Neural crest cell (in vitro differentiated cells): ENCODE results near the gene KCNJ1. TPM values are rescaled to one million over a fixed set of nuclear protein-coding genes. Genes with fewer than 3 reads are reported as not detected.
A peak's percentile ranks its signal among the peaks of the same experiment; 100 is the strongest.

ENCODE experiments used
- DNase-seq: peaks from one replicate; pipeline ENCODE4 v3.0.0; 2021; ENCODE audit warnings: low read depth, mixed read lengths, low spot score
- H3K27ac Mint-ChIP-seq: one replicate; pipeline ENCODE4 v1.8.0; 2021; ENCODE audit warnings: mild to moderate bottlenecking, mixed read lengths; ENCODE audit not compliant: unreplicated experiment
- H3K27me3 Mint-ChIP-seq: 2 replicates; pipeline ENCODE4 v1.8.0; 2021; ENCODE audit warnings: low read depth, mild to moderate bottlenecking, mixed read lengths
- H3K36me3 Mint-ChIP-seq: 2 replicates; pipeline ENCODE4 v1.8.0; 2021; ENCODE audit warnings: low read depth, mild to moderate bottlenecking, mixed read lengths
- H3K4me1 Mint-ChIP-seq: 2 replicates; pipeline ENCODE4 v1.8.0; 2021; ENCODE audit warnings: mixed read lengths
- H3K4me3 Mint-ChIP-seq: one replicate; pipeline ENCODE4 v1.8.0; 2021; ENCODE audit warnings: mild to moderate bottlenecking, mixed read lengths
- H3K9me3 Mint-ChIP-seq: 2 replicates; pipeline ENCODE4 v1.8.0; 2021; ENCODE audit warnings: mixed read lengths
- total RNA-seq: library from RNA; stranded (reverse); gene quantifications from 2 replicates; pipeline ENCODE4 v1.2.1, GENCODE V29; 2021
- TF ChIP-seq, protein P1 (sequence below): fragments of 200-600 bp; sonication (generic); conservative IDR thresholded peaks from 2 replicates; pipeline ENCODE4 v1.5.0; 2021; ENCODE audit warnings: antibody characterized with exemption, mild to moderate bottlenecking

Gene KCNJ1
- total RNA-seq, 1 donor from 2014 or later: not detected

DNA sequence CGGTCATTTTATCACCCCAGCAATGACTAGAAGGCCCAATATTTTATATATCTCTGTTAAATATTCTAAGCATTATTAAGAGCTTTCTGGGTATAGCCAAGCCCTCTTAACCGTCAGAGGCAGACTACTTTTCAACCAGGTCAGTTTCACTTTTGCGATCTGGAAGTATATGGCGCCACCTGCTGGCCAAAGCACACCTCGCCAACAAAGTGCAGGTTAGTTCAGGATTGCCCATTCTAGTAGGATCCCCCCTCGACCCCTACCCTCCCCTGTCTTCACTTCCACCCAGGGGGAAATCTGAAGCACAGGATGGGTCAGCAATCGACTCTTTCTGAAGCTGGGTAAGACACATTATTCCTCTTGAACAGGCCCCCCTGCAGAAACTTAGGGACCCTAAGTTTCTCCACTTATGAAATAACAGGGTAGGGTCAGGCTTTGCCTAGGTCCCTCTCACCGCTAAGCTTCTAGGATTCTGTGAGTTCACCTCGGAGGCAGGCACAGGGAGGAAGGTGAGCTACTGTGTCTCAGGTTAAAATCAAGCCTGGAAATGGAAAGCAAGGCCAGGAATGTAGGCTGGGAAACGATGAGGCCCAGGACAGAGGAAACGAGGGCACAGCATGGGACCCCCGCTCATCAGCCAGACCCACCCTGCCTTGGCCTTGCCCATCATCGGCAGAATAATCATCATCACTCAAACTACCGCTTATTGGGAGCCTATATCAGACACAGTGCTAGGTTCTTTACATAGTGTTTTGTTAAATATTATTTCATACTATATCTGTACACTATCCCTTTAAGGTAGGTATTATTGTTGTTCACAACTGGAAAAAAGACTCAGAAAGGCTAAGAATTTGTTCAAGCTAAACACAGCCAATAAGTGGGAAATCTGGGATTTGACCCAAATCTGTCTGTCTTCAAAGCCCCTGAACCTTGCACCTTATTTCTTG is 35.6 kb downstream of the KCNJ1 start:
- H3K27me3 Mint-ChIP-seq: peaks cover 6% of the 10 kb centered on the region
- DNase-seq: peak; percentile 92
- H3K36me3 Mint-ChIP-seq: no peaks in the 10 kb centered on the region
- no peak overlapping the region for H3K4me3 Mint-ChIP-seq
- peak overlapping the region; percentile 73 for H3K27ac Mint-ChIP-seq
- H3K9me3 Mint-ChIP-seq: no peaks in the 10 kb centered on the region
- H3K4me1 Mint-ChIP-seq: peaks cover 11% of the 10 kb centered on the region
- TF ChIP-seq, protein P1, sequence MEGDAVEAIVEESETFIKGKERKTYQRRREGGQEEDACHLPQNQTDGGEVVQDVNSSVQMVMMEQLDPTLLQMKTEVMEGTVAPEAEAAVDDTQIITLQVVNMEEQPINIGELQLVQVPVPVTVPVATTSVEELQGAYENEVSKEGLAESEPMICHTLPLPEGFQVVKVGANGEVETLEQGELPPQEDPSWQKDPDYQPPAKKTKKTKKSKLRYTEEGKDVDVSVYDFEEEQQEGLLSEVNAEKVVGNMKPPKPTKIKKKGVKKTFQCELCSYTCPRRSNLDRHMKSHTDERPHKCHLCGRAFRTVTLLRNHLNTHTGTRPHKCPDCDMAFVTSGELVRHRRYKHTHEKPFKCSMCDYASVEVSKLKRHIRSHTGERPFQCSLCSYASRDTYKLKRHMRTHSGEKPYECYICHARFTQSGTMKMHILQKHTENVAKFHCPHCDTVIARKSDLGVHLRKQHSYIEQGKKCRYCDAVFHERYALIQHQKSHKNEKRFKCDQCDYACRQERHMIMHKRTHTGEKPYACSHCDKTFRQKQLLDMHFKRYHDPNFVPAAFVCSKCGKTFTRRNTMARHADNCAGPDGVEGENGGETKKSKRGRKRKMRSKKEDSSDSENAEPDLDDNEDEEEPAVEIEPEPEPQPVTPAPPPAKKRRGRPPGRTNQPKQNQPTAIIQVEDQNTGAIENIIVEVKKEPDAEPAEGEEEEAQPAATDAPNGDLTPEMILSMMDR: peak; percentile 93

DNA sequence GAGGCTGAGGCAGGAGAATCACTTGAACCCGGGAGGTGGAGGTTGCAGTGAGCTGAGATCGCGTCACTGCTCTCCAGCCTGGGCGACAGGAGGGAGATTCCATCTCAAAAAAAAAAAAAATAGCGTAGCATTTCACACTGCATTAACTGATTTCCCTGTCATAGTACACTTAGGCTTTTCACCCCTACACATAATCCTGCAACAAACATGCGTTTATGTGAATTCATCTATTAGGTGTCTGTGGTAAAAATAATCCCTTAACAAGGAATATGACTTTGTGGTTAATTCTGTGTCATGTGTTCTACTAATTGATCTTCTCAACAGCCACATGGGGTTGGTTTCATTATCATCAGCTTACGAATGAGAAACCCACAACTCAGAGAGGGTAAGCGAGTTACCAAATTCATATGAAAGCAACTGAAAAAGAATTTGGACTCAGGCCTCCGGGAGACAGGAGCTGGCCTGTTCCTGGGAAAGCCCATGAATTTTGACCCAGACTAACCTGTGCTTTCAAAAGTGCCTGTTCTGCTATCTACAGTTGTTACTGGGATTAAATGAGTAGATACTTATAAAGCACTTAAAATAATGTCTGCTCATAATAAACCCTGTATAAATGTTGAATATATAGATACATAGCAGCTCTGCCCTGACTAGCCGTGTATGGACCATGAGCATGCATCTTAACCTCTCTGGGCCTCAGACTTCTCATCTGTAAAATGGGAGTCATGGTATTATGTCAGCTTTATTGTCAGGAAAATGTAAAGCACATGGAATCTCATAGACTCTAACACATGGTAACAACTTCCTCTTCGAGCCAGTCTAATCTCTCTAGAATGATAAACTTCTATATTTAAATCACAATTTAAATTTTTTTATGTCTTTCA is 36.6 kb downstream of the KCNJ1 start:
- no peak for DNase-seq
- Mint-ChIP-seq H3K4me3 (no peak overlapping the region), H3K9me3 (no peaks in the 10 kb centered on the region), H3K27me3 (peaks cover 6% of the 10 kb centered on the region), H3K36me3 (no peaks in the 10 kb centered on the region), H3K27ac (no peak overlapping the region), H3K4me1 (peaks cover 2% of the 10 kb centered on the region)
- TF ChIP-seq, protein P1: no peak

DNA sequence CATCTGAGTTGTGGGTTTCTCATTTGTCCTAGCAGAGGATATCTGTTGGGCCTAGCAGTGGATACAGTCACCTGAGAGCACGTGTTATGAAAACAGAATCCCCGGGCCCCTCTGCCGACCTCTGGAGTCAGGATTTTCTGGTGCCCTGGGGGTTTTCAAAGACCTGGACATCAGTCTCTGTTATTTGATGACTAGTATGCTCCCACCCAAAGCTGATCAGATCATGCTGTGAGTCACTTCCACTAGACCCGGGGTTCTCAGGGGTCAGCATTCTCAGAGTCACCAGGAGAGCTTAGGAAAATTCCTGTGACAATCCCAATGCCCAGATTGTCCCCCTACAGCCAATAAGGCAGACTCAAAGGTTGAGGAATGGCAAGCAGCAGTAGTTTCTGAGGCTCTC is 38.7 kb downstream of the KCNJ1 start:
- Mint-ChIP-seq H3K9me3 (no peaks in the 10 kb centered on the region), H3K36me3 (no peaks in the 10 kb centered on the region), H3K4me1 (no peaks in the 10 kb centered on the region), H3K4me3 (no peak overlapping the region), H3K27ac (no peak overlapping the region), H3K27me3 (peaks cover 6% of the 10 kb centered on the region)
- DNase-seq: no peak
- TF ChIP-seq, protein P1: no peak

DNA sequence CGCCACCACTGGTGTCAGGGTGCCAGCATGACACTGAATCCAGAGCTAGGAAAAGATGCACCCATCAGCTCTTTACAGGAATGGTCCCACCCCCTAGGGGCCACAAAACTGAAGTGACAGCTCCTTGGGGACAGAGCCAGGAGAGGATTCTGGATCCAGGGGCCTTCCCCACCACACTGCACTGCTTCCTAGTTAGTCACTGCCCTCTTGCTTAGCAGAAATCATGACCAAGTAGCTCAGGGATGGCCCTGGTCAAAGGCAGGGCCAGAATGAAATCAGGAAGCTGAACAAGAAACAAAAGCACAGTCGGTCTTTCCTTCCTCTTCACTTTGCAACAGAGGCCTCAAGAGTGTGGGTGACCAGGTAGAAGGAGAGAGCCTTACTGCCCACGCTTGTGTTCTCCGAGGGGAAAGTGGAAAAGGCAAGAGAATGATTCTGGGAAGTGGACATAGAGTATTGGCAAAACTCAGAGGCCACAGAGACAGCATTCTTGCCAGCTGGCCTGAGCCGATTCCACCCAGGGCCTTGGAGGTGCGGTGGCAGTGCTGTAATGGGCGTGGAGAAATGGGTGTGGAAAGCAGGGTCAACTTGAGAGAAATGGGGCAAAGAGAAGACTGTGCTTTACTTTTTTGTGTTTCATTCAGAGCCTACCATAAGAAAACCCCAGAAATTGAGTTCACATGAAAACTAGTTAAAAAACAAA is 39.8 kb downstream of the KCNJ1 start:
- H3K36me3 Mint-ChIP-seq: no peaks in the 10 kb centered on the region
- no peak overlapping the region for H3K27ac Mint-ChIP-seq
- no peaks in the 10 kb centered on the region for H3K27me3 Mint-ChIP-seq
- no peaks in the 10 kb centered on the region for H3K4me1 Mint-ChIP-seq
- DNase-seq: no peak
- H3K9me3 Mint-ChIP-seq: no peaks in the 10 kb centered on the region
- no peak overlapping the region for H3K4me3 Mint-ChIP-seq
- TF ChIP-seq, protein P1: no peak

DNA sequence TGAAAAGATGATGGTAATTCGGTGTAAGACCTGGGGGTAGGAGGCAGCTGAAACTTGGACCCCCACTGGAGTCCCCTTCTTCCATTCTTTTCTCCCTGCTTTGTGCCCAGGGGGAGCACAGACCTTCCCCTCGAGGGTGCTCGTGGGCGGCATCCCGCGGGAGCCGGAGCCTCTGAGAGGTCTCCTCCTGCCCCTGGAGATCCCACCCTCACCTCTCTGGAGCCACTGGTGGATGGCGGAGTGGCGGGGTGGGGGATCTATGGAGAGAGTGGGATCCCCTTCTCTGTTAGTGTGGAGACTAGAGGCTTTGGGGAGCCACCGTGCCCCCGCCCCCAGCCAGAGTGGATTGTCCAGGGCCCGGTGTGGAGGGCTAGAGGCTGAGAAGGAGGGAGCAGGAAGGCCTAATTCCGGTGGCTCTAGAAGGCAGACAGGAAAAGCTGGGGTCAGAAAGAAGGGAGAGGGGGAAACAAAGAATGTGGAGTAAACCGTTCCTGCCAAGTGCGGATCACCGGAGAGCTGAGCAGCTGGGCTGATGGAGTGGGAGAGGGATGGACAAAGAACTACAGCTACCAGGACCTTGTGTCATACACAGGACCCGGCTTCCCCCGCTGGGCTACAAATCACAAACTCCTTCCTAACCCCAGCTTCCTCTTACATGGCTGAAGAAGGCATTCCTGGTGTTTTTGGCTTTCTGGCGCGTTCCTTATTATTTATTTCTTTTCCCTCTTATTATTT is 41.9 kb downstream of the KCNJ1 start:
- Mint-ChIP-seq H3K9me3 (no peaks in the 10 kb centered on the region), H3K4me3 (no peak overlapping the region), H3K36me3 (no peaks in the 10 kb centered on the region), H3K27me3 (peaks cover 3% of the 10 kb centered on the region), H3K27ac (peak overlapping the region; percentile 57), H3K4me1 (no peaks in the 10 kb centered on the region)
- TF ChIP-seq, protein P1: no peak
- DNase-seq: no peak
